H1 (cell line): ENCODE measurements around the gene C2CD4D. TPM values are rescaled to one million over a fixed set of nuclear protein-coding genes. Genes with fewer than 3 reads are reported as not detected.
A peak's percentile ranks its signal among the peaks of the same experiment; 100 is the strongest.

Experiments used
- CTCF ChIA-PET: fragments of 300-600 bp; sonication (Branson Sonifier 250); formaldehyde crosslinking; loops from one replicate; lab custom pipeline; 2021; ENCODE audit not compliant: partially characterized antibody; lab: Charles Lee
- POLR2A ChIA-PET: fragments of 300-600 bp; sonication (Branson Sonifier 250); formaldehyde crosslinking; loops from one replicate; lab custom pipeline; 2021; ENCODE audit warnings: inconsistent platforms; ENCODE audit not compliant: partially characterized antibody; lab: Charles Lee
- DNase-seq, 2 experiments: peaks; one replicate each; pipeline versions ENCODE4 v3.0.0 to v3.0.0-alpha.2; 2010 to 2022; ENCODE audit warnings: low spot score in 2 of 2, low read depth in 1 of 2, mixed read lengths in 1 of 2
- FAIRE-seq: peaks from 2 replicates; lab custom pipeline; 2011; peaks lifted over from hg19 to GRCh38; lab: Jason Lieb, UNC
- H2AFZ ChIP-seq: 2 replicates; pipeline ENCODE4 v1.8.1; 2012; ENCODE audit warnings: low read length, inconsistent platforms
- H2AK5ac ChIP-seq: 2 replicates; pipeline ENCODE4 v1.6.1; 2013; ENCODE audit warnings: low read depth, low read length
- H2BK120ac ChIP-seq: replicated peaks from 2 replicates; pipeline ENCODE3; 2013; ENCODE audit warnings: low read depth, low read length, inconsistent platforms
- H2BK12ac ChIP-seq: 2 replicates; pipeline ENCODE4 v1.6.1; 2013; ENCODE audit warnings: low read depth, low read length
- H2BK15ac ChIP-seq: 2 replicates; pipeline ENCODE4 v1.6.1; 2013; ENCODE audit warnings: low read length
- H2BK20ac ChIP-seq: 2 replicates; pipeline ENCODE4 v1.6.1; 2013; ENCODE audit warnings: low read length
- H2BK5ac ChIP-seq: 2 replicates; pipeline ENCODE4 v1.6.1; 2013; ENCODE audit warnings: low read depth, low read length
- H3K14ac ChIP-seq: 2 replicates; pipeline ENCODE4 v1.6.1; 2013; ENCODE audit warnings: inconsistent platforms; ENCODE audit not compliant: insufficient read length
- H3K18ac ChIP-seq: 2 replicates; pipeline ENCODE4 v1.6.1; 2013; ENCODE audit warnings: low read length; ENCODE audit errors: extremely low read depth
- H3K23ac ChIP-seq: 2 replicates; pipeline ENCODE4 v1.6.1; 2013; ENCODE audit warnings: inconsistent platforms; ENCODE audit not compliant: insufficient read length
- H3K23me2 ChIP-seq: 2 replicates; pipeline ENCODE4 v1.6.1; 2013; ENCODE audit warnings: low read depth, low read length
- H3K27ac ChIP-seq: 2 replicates; pipeline ENCODE4 v1.6.1; 2011; ENCODE audit warnings: low read depth, low read length, inconsistent platforms
- H3K27me3 ChIP-seq, 4 experiments: replicated peaks in 1 of 4; 1 replicate in 1 of 4; 2 replicates in 3 of 4; pipeline versions ENCODE4 v1.6.1 to v1.8.1; 2011 to 2013; ENCODE audit warnings: low read length in 3 of 4, mild to moderate bottlenecking in 3 of 4, inconsistent platforms in 2 of 4, mixed read lengths in 2 of 4, moderate library complexity in 1 of 4; ENCODE audit not compliant: control insufficient read depth in 3 of 4, insufficient read depth in 3 of 4; ENCODE audit errors: extremely low read depth in 1 of 4
- H3K36me3 ChIP-seq, 4 experiments: 2 replicates each; pipeline versions ENCODE4 v1.6.1 to v1.8.1; 2011 to 2013; ENCODE audit warnings: mild to moderate bottlenecking in 4 of 4, low read length in 3 of 4, moderate library complexity in 2 of 4, control low read depth in 1 of 4, inconsistent platforms in 1 of 4; ENCODE audit not compliant: insufficient read depth in 4 of 4, control insufficient read depth in 2 of 4
- H3K4ac ChIP-seq: replicated peaks from 2 replicates; pipeline ENCODE3; 2013; ENCODE audit warnings: low read length, low read depth, mixed read lengths, inconsistent platforms; ENCODE audit not compliant: insufficient read length
- H3K4me1 ChIP-seq, 4 experiments: replicated peaks in 1 of 4; 1 replicate in 1 of 4; 2 replicates in 3 of 4; pipeline versions ENCODE4 v1.6.1 to v1.8.1; 2011 to 2013; ENCODE audit warnings: low read length in 3 of 4, inconsistent platforms in 2 of 4, mixed read lengths in 1 of 4; ENCODE audit not compliant: insufficient read depth in 4 of 4, control insufficient read depth in 3 of 4
- H3K4me2 ChIP-seq, 2 experiments: 2 replicates each; pipeline versions ENCODE4 v1.6.1 to v1.8.1; 2011 to 2013; ENCODE audit warnings: low read depth in 2 of 2, low read length in 2 of 2, control low read depth in 1 of 2, inconsistent platforms in 1 of 2, mild to moderate bottlenecking in 1 of 2; ENCODE audit not compliant: insufficient read depth in 1 of 2
- H3K4me3 ChIP-seq, 4 experiments: fragments of 200-600, 300-600 bp in 1 of 4; sonication (generic), shearing (Covaris generic), sonication (Bioruptor Twin) in 1 of 4; 2 replicates each; pipeline versions ENCODE4 v1.5.1 to v1.8.1; 2011 to 2016; ENCODE audit warnings: low read length in 4 of 4, low read depth in 3 of 4, control low read depth in 2 of 4, inconsistent platforms in 2 of 4, mild to moderate bottlenecking in 2 of 4, mixed read lengths in 1 of 4, moderate library complexity in 1 of 4; ENCODE audit not compliant: insufficient read depth in 2 of 4; ENCODE audit errors: extremely low read depth in 1 of 4
- H3K56ac ChIP-seq: replicated peaks from 2 replicates; pipeline ENCODE3; 2013; ENCODE audit warnings: low read depth, mild to moderate bottlenecking, mixed read lengths, low read length, inconsistent platforms; ENCODE audit not compliant: insufficient read length
- H3K79me1 ChIP-seq: 2 replicates; pipeline ENCODE4 v1.6.1; 2013; ENCODE audit warnings: low read depth, low read length, control low read depth
- H3K79me2 ChIP-seq, 2 experiments: 2 replicates each; pipeline versions ENCODE4 v1.6.1 to v1.8.1; 2012 to 2013; ENCODE audit warnings: low read length in 2 of 2, mild to moderate bottlenecking in 2 of 2, inconsistent platforms in 1 of 2; ENCODE audit not compliant: insufficient read depth in 2 of 2, control insufficient read depth in 1 of 2
- H3K9ac ChIP-seq, 4 experiments: replicated peaks in 1 of 4; 1 replicate in 1 of 4; 2 replicates in 3 of 4; pipeline versions ENCODE4 v1.6.1 to v1.8.1; 2011 to 2013; ENCODE audit warnings: low read depth in 3 of 4, low read length in 3 of 4, control low read depth in 2 of 4, mild to moderate bottlenecking in 2 of 4, moderate library complexity in 2 of 4, inconsistent platforms in 1 of 4; ENCODE audit errors: extremely low read depth in 1 of 4
- H3K9me3 ChIP-seq, 2 experiments: 2 replicates each; pipeline versions ENCODE4 v1.6.1 to v1.8.1; 2012 to 2013; ENCODE audit warnings: mild to moderate bottlenecking in 2 of 2, moderate library complexity in 2 of 2, control low read depth in 1 of 2, inconsistent platforms in 1 of 2, low read depth in 1 of 2, low read length in 1 of 2, mixed read lengths in 1 of 2; ENCODE audit not compliant: insufficient read depth in 2 of 2
- H4K20me1 ChIP-seq, 2 experiments: replicated peaks in 1 of 2; 2 replicates each; pipeline versions ENCODE3 to v1.8.1; 2011 to 2013; ENCODE audit warnings: inconsistent platforms in 2 of 2, low read length in 2 of 2, mild to moderate bottlenecking in 1 of 2; ENCODE audit not compliant: insufficient read depth in 2 of 2, control insufficient read depth in 1 of 2
- H4K5ac ChIP-seq: 2 replicates; pipeline ENCODE4 v1.6.1; 2013; ENCODE audit warnings: low read length, low read depth, mixed read lengths, inconsistent platforms; ENCODE audit not compliant: insufficient read length
- H4K8ac ChIP-seq: 2 replicates; pipeline ENCODE4 v1.8.0; 2013; ENCODE audit warnings: mild to moderate bottlenecking, moderate library complexity, low read length, inconsistent platforms; ENCODE audit not compliant: insufficient read depth; ENCODE audit errors: extremely low read depth
- H4K91ac ChIP-seq: replicated peaks from 2 replicates; pipeline ENCODE3; 2013; ENCODE audit warnings: low read length, mixed read lengths, inconsistent platforms; ENCODE audit not compliant: insufficient read length
- RAD21 ChIP-seq, 2 experiments: IDR thresholded peaks in 1 of 2; conservative IDR thresholded peaks in 1 of 2; 2 replicates each; pipeline ENCODE4 v1.6.1; 2011; ENCODE audit warnings: low read depth in 2 of 2, low read length in 2 of 2, improper control_type of control experiment in 1 of 2, inconsistent platforms in 1 of 2, mild to moderate bottlenecking in 1 of 2, moderate library complexity in 1 of 2
- TCF12 ChIP-seq: IDR thresholded peaks from 2 replicates; pipeline ENCODE4 v1.6.1; 2011; ENCODE audit warnings: low read depth, mild to moderate bottlenecking, low read length
- WGBS, 2 experiments: shearing (Covaris generic) in 1 of 2; methylation state at CpG; one replicate each; pipeline versions ENCODE4 v1.1.6 to v1.1.7; 2013 to 2015; ENCODE audit warnings: low lambda C conversion rate in 2 of 2, mixed read lengths in 2 of 2, inconsistent platforms in 1 of 2, low coverage in 1 of 2, missing lambda C conversion rate in 1 of 2; ENCODE audit not compliant: insufficient replicate concordance in 2 of 2, insufficient coverage in 1 of 2, insufficient read length in 1 of 2; ENCODE audit errors: extremely low coverage in 1 of 2, missing lambda C conversion rate in 1 of 2; 5-methylcytosine and 5-hydroxymethylcytosine counted together
- polyA plus RNA-seq, 7 experiments: library from polyadenylated mRNA; depleted of rRNA in 3 of 7; stranded (reverse) in 5 of 7; unstranded in 2 of 7; fragments of >200 nt in 5 of 7; fragments of 200-250 nt in 2 of 7; gene quantifications; 1 replicate in 5 of 7; 2 replicates in 1 of 7; 4 replicates in 1 of 7; pipeline versions ENCODE4 v1.2.1 to v1.2.3, GENCODE V29; 2011 to 2013; ENCODE audit warnings: missing spikeins in 2 of 7, mixed read lengths in 2 of 7
- total RNA-seq: library from RNA; stranded (reverse); fragmentation: NEBNext Ultra II Directional; extraction: Animal tissue kit (Norgen Biotek cat#: 25700); gene quantifications from 2 replicates; pipeline ENCODE4 v1.2.1, GENCODE V29; 2021

Gene C2CD4D
- total and polyA plus RNA-seq, 2 of the 8 experiments (the other 6 are each of a cell fraction or from before 2014, with no cell fraction given), result 0.41 to 0.71 TPM

DNA sequence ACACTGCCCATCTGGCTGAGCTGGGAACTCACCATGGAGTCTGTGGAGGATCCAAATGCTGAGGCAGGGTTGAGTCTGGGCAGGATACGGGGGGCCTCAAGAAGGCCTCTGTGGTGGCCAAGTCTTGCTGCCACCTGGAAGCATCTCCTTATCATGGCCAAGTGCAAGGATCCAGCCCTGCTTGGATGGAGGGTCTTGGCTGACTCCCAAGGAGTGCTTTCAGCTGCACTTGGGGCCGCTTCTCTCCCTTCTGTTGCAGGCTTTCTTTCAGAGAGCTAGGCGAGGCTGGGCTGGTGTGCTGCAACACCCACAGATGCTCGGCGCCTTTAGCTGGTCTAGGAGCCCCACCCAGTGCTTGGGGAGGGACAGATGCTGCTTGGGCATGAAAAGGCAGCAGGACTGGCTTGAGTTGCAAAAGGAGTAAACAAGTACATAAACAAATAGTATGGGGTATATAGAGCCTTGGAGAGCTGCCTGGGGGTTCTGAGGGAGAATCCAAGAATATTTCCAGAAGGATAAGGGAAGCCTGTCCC is 13.9 kb upstream of the C2CD4D start, which contains the start of gene THEM5:
Gene THEM5 (minus strand): TSS at position 302 of the 533 bp plus-strand sequence. CDS start 147 bp downstream, at position 155.
- no peak within 1 kb of the TSS for H4K91ac ChIP-seq
- no peak within 1 kb of the TSS for H2BK120ac ChIP-seq
- no peak within 1 kb of the TSS for H3K27ac ChIP-seq
- H3K36me3 ChIP-seq, result no peaks in the 10 kb centered on the region
- H3K14ac ChIP-seq, result no peak within 1 kb of the TSS
- no peak within 1 kb of the TSS for H2BK15ac ChIP-seq
- H3K4me2 ChIP-seq, result no peak within 1 kb of the TSS
- no peak for FAIRE-seq
- H4K8ac ChIP-seq, result no peak within 1 kb of the TSS
- 93% methylated on average over 5 of the region's 5 CpGs; no CpG with 5 or more reads in 1 of the 2 experiments for WGBS, 2 experiments
- H3K9me3 ChIP-seq, result no peaks in the 10 kb centered on the region
- no peaks in the 10 kb centered on the region for H4K20me1 ChIP-seq
- no peak for DNase-seq
- CTCF ChIA-PET, result interaction anchor here (1.4 kb wide), 1 partner anchor 25 kb away, joined by 3 read pairs; no protein-coding TSS in a partner anchor
- H2BK5ac ChIP-seq, result no peak within 1 kb of the TSS
- TF ChIP-seq TCF12, result no peak
- TF ChIP-seq RAD21 (IDR thresholded peaks at IDR 0.05 in 1 of 2, conservative IDR thresholded peaks at IDR 0.05 in 1 of 2; ENCODE audit: low read depth in 2 of 2, low read length in 2 of 2), result peak in 1 of 2 experiments; percentile 27; a peak in 1 of 4 replicates
- no peak within 1 kb of the TSS for H2BK12ac ChIP-seq
- H2AFZ ChIP-seq, result no peak within 1 kb of the TSS
- POLR2A ChIA-PET, result interaction anchor here (1.2 to 3.2 kb wide), 2 partner anchors 13 to 56 kb away, joined by 4 to 19 read pairs; partner anchors contain the start of gene C2CD4D
- no peak within 1 kb of the TSS for H3K23ac ChIP-seq
- H2AK5ac ChIP-seq, result no peak within 1 kb of the TSS
- H3K18ac ChIP-seq, result no peak within 1 kb of the TSS
- H3K9ac ChIP-seq, result no peak within 1 kb of the TSS
- no peak within 1 kb of the TSS for H2BK20ac ChIP-seq
- no peaks in the 10 kb centered on the region for H3K4me1 ChIP-seq
- no peaks in the 10 kb centered on the region for H3K79me1 ChIP-seq
- no peaks in the 10 kb centered on the region for H3K79me2 ChIP-seq
- no peaks in the 10 kb centered on the region for H3K23me2 ChIP-seq
- H3K27me3 ChIP-seq, result peaks cover 3 to 14% (median 11%) of the 10 kb centered on the region in 4 experiments
- no peak within 1 kb of the TSS for H3K4ac ChIP-seq
- no peak within 1 kb of the TSS for H4K5ac ChIP-seq
- H3K56ac ChIP-seq, result no peak within 1 kb of the TSS
- no peak within 1 kb of the TSS for H3K4me3 ChIP-seq
